ENCODE measurements around the gene METTL8. TPM values are rescaled to one million over a fixed set of nuclear protein-coding genes. Genes with fewer than 3 reads are reported as not detected.

The METTL8 gene
- total RNA-seq, 1 experiment from 2014 or later = 27.7 TPM

DNA sequence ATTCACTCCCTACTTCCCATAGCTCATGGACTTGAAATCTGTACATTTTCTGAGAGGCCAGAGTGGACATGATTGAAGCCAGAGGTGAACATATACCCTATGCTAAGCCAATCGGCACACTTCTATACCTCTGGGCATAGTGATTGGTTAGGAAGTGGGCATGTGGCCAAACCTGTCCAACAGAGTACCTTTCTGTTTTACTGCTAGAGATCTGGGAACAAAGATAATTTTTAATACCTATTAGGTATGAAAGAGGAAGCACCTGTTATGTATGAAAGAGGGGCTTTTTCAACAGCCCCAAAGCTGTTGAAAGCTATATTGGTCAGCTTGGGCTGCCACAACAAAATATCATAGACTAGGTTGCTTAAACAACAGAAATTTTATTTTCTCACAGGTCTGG, 27.7 kb downstream of the METTL8 start:
- intact Hi-C loops (cut with micrococcal nuclease; ENCODE audit: unreplicated experiment) = no loop called here
- Histone ChIP-seq H3K4me1 (ENCODE audit: control insufficient read depth, insufficient read depth, low read length) (peaks cover 9% of the 10 kb centered on the region; the same call in 1 of the 2 replicates), H3K4me3 (ENCODE audit: low read depth in 2 of 2, low read length in 2 of 2) (no peak overlapping the region), H3K27ac (ENCODE audit: low read length) (no peak overlapping the region), H3K27me3 (ENCODE audit: control insufficient read depth, insufficient read depth, low read length) (no peaks in the 10 kb centered on the region), H3K9me3 (ENCODE audit: control insufficient read depth, insufficient read depth, low read depth, low read length) (peaks cover 10% of the 10 kb centered on the region; the same call in 1 of the 2 replicates), H3K36me3 (ENCODE audit: control insufficient read depth, insufficient read depth, low read length) (no peaks in the 10 kb centered on the region)
- in situ Hi-C loops (cut with HindIII; ENCODE audit: low pct_unique_long_range_greater_than_20kb, low sequenced_read_pairs) = no loop called here
- CTCF ChIA-PET = no interaction called here
- no peak for TF ChIP-seq POLR2AphosphoS5 (IDR thresholded peaks at IDR 0.05; ENCODE audit: low read depth, low read length)
- TF ChIP-seq TCF7L2 (IDR thresholded peaks at IDR 0.05; ENCODE audit: low read depth, low read length) = no peak
- TF ChIP-seq REST (IDR thresholded peaks at IDR 0.05; ENCODE audit: insufficient read depth in 1 of 2, low read depth in 2 of 2, low read length in 1 of 2) = no peak
- TF ChIP-seq, protein P1, sequence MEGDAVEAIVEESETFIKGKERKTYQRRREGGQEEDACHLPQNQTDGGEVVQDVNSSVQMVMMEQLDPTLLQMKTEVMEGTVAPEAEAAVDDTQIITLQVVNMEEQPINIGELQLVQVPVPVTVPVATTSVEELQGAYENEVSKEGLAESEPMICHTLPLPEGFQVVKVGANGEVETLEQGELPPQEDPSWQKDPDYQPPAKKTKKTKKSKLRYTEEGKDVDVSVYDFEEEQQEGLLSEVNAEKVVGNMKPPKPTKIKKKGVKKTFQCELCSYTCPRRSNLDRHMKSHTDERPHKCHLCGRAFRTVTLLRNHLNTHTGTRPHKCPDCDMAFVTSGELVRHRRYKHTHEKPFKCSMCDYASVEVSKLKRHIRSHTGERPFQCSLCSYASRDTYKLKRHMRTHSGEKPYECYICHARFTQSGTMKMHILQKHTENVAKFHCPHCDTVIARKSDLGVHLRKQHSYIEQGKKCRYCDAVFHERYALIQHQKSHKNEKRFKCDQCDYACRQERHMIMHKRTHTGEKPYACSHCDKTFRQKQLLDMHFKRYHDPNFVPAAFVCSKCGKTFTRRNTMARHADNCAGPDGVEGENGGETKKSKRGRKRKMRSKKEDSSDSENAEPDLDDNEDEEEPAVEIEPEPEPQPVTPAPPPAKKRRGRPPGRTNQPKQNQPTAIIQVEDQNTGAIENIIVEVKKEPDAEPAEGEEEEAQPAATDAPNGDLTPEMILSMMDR (IDR thresholded peaks at IDR 0.05) = no peak
- no peak for TF ChIP-seq SIN3A (IDR thresholded peaks at IDR 0.05; ENCODE audit: borderline replicate concordance, insufficient read depth, low read depth, low read length)
- ATAC-seq (no peak), DNase-seq (ENCODE audit: low read depth, low spot score) (no peak)
- POLR2A ChIA-PET = no interaction called here
- no TSS peak for BruUV-seq (replicated peaks)

- intact Hi-C loops (cut with micrococcal nuclease; ENCODE audit: unreplicated experiment) (no loop called here), in situ Hi-C loops (cut with HindIII; ENCODE audit: low pct_unique_long_range_greater_than_20kb, low sequenced_read_pairs) (no loop called here)
- no peak for TF ChIP-seq TCF7L2 (IDR thresholded peaks at IDR 0.05; ENCODE audit: low read depth, low read length)
- no peak for TF ChIP-seq REST (IDR thresholded peaks at IDR 0.05; ENCODE audit: insufficient read depth in 1 of 2, low read depth in 2 of 2, low read length in 1 of 2)
- no peak for TF ChIP-seq SIN3A (IDR thresholded peaks at IDR 0.05; ENCODE audit: borderline replicate concordance, insufficient read depth, low read depth, low read length)
- TF ChIP-seq, protein P1 (IDR thresholded peaks at IDR 0.05) = no peak
- no peak for TF ChIP-seq POLR2AphosphoS5 (IDR thresholded peaks at IDR 0.05; ENCODE audit: low read depth, low read length)
- no peaks in the 10 kb centered on the region for H3K27me3 ChIP-seq (ENCODE audit: control insufficient read depth, insufficient read depth, low read length)
- no peak overlapping the region for H3K4me3 ChIP-seq (ENCODE audit: low read depth in 2 of 2, low read length in 2 of 2)
- H3K36me3 ChIP-seq (ENCODE audit: control insufficient read depth, insufficient read depth, low read length) = no peaks in the 10 kb centered on the region
- CTCF ChIA-PET = no interaction called here
- no peak overlapping the region for H3K27ac ChIP-seq (ENCODE audit: low read length)
- POLR2A ChIA-PET = interaction anchor here (0.6 kb wide), 1 partner anchor 9 kb away, joined by 3 read pairs; no protein-coding TSS in a partner anchor
- DNase-seq (ENCODE audit: low read depth, low spot score) (no peak), ATAC-seq (no peak)
- no TSS peak for BruUV-seq (replicated peaks)
- peaks cover 10% of the 10 kb centered on the region; the same call in 1 of the 2 replicates for H3K9me3 ChIP-seq (ENCODE audit: control insufficient read depth, insufficient read depth, low read depth, low read length)
- peaks cover 8% of the 10 kb centered on the region; the same call in 1 of the 2 replicates for H3K4me1 ChIP-seq (ENCODE audit: control insufficient read depth, insufficient read depth, low read length)
Observed at GRCh38 chr2:171405546-171405945, 28.2 kb downstream of the METTL8 start.
